HG03575 (cell line): Measurements from ENCODE around the gene CNOT1.
"Not testable (repeated sequence)": the region's sequence is repeated elsewhere in the genome, so short reads cannot be mapped to it uniquely, and the experiment has no call there.

Experiments
- ATAC-seq: cut with Tn5 transposase; IDR thresholded peaks from one replicate; pipeline ENCODE4 v1.9.1; 2021; ENCODE audit not compliant: unreplicated experiment, insufficient number of reproducible peaks, low FRiP score; ENCODE audit errors: extremely low read depth

Gene CNOT1

GRCh38 chr16:58586340-58587030 is 43.1 kb downstream of the CNOT1 start:
- no peak for ATAC-seq

GRCh38 chr16:58584831-58585505 is 44.7 kb downstream of the CNOT1 start:
- ATAC-seq = no peak

GRCh38 chr16:58582971-58583765 is 46.5 kb downstream of the CNOT1 start:
- ATAC-seq = no peak

- no peak for ATAC-seq
Measured at GRCh38 chr16:58582133-58582532, 47.5 kb downstream of the CNOT1 start.

- ATAC-seq = no peak
Measured at GRCh38 chr16:58579587-58579986, 50.0 kb downstream of the CNOT1 start.

- ATAC-seq = no peak
Measured at GRCh38 chr16:58578642-58579041, 51.0 kb downstream of the CNOT1 start.

GRCh38 chr16:58577141-58577540 is 52.5 kb downstream of the CNOT1 start:
- no peak for ATAC-seq

DNA sequence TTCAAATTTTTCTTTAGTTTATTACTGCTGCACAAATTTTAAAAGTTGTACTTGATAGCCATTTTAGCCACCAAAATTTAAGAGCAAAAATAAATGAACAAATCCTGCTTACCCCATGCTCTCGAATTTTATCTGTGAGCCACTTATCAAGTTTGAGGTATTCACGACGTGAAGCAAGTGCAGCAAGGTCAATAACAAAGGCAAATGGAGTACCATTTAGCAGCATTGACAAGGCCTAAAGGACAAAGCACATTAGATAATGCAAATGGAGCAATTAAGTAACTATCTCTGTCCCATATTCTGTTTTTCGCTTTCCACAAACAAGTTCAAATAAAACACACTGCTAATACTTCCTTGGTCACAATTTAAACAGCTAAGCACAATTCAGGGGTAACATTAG is 54.7 kb downstream of the CNOT1 start:
- no peak for ATAC-seq

DNA sequence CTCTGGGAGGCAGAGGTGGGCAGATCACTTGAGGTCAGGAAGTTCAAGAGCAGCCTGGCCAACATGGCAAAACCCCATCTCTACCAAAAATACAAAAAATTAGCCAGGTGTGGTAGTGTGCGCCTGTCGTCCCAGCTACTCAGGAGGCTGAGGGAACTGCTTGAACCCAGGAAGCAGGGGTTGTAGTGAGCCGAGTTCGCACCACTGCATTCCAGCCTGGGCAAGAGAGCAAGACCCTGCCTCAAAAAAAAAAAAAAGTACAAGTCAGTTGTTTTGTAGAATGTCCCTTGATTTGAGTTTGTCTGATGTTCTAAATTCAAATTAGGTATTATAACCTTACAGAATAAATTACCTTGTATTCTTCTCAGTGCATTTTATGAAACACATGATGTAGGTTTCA is 63.9 kb downstream of the CNOT1 start:
- not testable (repeated sequence) for ATAC-seq

DNA sequence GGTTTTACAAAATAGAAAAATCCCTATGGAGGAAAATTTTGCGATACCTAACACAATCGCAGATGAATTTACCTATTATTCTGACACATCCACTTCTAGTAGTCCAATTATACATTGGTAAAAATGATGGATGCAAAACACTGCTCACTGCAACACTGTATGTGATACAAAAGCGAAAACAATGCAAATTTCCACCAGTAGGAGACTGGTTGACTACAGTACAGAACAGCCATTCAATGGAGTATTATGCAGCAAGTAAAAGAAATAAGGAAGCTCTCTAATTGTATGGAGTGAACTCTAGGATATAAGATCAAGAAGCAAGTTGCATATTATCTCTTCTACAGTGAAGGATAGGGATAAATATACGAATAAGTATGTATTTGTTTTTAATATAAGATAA is 65.9 kb downstream of the CNOT1 start:
- no peak for ATAC-seq

DNA sequence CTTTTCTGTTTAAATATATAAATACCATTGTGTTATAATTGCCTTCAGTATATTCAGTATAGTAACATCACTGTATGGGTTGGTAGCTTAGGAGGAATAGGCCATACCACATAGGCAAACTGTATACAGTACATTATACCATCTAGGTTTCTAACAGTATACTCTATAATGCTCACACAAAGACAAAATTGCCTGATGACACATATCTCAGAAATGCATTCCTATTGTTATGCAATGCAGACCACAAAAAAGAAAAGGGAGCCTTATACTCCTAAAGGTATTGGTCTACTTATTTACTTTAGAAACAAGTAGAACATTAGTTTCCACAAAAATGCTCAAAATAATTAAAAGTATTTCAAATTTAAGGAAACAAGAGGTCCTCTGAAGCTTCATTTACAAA is 66.4 kb downstream of the CNOT1 start:
- no peak for ATAC-seq

GRCh38 chr16:58556678-58557077 is 72.9 kb downstream of the CNOT1 start:
- ATAC-seq = no peak

DNA sequence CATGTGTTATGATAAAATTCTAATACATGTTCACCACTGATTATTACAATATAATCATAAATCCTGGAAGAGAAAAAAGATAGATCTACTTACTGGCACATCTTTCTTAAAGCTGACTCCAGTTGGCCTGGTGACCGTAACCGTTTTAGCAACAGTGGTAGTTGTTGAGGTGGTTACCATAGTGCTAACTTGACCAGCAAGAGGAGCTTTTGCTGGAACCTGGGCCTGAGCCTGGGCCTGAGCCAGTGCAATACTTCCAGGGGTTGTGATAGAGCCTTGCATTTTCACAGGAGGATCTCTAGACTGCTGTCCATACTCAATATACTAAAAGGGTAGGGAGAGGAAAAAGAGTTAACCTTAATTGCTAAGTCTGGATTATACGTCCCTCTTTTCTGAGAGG is 78.1 kb downstream of the CNOT1 start:
- ATAC-seq = no peak

- ATAC-seq = no peak
Measured at GRCh38 chr16:58548378-58548777, 81.2 kb downstream of the CNOT1 start.

DNA sequence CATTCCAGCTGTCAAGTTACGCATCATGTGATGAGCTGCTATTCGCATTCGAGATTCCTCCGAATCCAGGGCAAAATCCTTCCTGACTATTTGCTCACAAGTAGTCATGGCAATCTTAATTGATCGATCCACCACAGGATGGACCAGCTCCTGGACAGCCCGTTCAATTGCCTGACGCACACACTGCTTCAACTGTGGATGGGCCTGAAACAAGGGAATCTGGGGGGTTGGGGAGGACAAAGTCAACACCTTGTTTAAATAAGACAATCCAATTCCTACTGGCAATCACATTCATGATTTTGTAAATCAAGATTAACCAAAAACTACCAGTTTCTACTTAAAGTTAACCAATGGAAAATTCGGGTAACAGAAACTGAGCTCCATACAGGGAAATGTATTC is 85.9 kb downstream of the CNOT1 start:
- ATAC-seq = no peak

GRCh38 chr16:58542291-58542690 is 87.3 kb downstream of the CNOT1 start:
- ATAC-seq = no peak

DNA sequence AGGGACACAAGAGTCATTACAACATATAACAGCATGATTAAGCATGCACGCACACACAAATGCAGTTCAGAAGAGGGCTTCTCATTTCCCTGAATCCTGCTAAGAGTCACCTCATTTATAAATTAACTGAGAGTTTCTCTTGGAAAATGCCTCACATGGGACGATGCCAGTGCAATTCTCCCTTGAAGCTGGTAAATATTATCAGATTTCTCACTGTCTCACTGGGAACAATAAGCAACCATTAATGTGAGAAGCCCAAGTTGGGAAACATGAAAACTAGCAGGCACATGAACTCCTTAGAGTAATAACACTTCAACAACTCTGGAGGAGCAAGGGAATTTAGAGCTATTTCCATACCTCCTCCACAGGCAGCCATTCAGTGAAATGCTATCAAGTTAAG is 87.9 kb downstream of the CNOT1 start:
- no peak for ATAC-seq

DNA sequence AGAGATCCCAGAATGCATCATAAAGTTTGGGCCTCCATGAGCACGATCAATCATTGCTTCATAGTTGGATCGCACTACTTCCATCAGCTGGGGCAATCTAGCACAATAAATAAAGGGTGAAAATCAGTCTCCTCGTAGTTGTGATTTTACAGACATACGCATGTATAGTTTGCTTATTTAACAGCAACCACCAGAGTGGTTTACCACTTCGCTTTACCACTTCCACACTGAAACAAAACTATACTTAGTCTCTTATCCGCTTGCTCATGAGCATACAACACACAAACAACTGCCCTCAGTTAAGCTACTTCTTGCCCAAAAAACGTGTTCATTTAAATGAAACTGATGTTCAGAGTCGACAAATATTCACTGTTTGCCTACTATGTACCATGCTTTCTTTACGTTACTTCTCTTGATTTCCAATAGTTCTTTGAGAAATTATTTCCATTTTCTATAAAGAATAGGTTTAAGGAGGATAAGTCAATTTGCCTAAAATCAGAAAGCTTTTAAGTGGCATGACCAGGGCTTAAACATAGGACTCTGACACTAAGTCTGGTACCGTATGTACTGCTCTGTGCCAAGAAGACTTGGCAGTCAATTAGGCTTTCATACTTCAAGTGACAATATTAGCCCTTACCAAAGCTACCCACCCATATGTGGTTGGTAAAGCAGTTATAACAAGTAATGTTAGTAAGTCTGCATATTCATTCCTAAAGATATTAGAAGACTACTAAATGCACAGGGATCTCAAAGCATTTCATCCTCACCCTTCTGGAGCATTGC is 92.3 kb downstream of the CNOT1 start:
- no peak for ATAC-seq

DNA sequence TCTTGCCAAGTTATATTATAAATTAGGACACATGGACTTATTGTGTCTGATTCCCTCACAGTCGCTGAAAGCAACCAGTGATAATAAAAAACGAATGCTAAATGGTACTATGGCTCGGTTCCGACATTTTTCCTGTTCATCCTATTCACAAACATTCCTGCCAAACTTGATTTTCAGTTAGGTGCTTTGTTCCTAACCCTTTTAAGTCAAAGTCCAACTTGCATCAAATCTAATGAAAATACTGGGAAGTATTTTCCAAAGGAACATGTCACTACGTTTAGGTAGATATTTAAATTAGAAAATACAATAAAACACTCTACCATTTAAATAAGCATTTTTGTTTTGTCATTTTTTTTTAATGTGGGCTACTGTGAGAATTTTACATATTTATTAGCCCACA is 93.3 kb downstream of the CNOT1 start:
- no peak for ATAC-seq
